ENCODE results near the gene GIMAP6. TPM values are rescaled to one million over a fixed set of nuclear protein-coding genes. Genes with fewer than 3 reads are reported as not detected.
"Not testable (repeated sequence)": the region's sequence is repeated elsewhere in the genome, so short reads cannot be mapped to it uniquely, and the experiment has no call there.

GIMAP6 gene
- 1.4 and 1.6 TPM in 2 replicates for total RNA-seq (2014; rRNA removed; shearing (Covaris generic))
- 0.33 and 0.45 TPM in 2 replicates for polyA plus RNA-seq (2015; cell fraction: cytosol; rRNA removed)
- polyA plus RNA-seq (2015; cell fraction: nucleus; rRNA removed), result 0.52 and 0.81 TPM in 2 replicates

DNA sequence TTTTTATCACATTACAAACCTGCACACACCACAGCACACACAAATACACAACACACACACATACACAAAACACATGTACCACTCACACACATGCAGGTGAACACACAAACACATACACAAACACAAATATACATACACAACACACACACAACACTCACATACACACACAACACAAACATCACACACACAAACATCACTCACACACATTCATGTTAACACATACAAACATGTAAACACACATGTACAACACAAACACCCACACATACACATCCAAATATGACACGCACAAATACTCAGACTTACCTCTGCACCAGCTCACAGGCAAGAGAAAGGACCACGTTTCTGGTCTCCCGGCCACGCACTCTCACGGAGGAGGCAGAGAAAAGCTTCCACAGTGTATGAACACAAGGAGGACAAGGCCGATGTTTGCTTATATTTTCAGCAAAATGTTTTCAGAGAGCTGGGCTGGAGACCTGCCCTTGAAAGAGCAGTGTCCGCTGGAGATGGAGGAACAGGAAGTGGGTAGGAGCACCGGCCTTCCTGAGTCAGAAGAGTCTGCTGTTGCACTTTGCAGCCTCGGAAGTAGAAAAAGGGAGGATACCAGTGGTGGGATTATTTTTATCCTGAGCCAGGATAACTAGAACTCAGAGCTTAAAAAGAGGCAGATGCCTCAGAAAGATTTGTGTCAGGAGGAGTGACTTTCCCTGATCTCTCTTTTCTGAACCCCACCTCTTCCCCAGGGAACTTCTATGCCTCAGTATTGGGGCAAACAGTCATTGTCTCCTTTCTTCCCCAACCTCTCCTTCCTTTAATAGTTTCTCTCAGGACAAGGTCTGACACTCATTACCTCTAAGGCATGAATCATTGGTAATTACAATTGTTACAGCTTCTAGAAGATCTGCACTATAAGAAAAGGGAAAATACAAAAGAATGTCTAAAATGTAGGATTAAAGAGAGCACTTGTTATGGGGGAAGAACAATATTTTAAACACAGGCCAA, at the start of gene GIMAP6:
Gene GIMAP6, minus strand, starts transcription at position 520 of the 999 bp plus-strand sequence. CDS start 2,243 bp downstream, outside the sequence.
- DNase-seq (ENCODE audit: low read depth), result peak; percentile 47

DNA sequence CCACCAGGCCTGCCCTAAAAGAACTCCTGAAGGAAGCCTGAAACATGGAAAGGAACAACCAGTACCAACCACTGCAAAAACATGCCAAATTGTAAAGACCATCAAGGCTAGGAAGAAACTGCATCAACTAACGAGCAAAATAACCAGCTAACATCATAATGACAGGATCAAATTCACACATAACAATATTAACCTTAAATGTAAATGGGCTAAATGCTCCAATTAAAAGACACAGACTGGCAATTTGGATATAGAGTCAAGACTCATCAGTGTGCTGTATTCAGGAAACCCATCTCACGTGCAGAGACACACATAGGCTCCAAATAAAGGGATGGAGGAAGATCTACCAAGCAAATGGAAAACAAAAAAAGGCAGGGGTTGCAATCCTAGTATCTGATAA, 48.2 kb upstream of the GIMAP6 start:
- DNase-seq (ENCODE audit: low read depth), result not testable (repeated sequence)

DNA sequence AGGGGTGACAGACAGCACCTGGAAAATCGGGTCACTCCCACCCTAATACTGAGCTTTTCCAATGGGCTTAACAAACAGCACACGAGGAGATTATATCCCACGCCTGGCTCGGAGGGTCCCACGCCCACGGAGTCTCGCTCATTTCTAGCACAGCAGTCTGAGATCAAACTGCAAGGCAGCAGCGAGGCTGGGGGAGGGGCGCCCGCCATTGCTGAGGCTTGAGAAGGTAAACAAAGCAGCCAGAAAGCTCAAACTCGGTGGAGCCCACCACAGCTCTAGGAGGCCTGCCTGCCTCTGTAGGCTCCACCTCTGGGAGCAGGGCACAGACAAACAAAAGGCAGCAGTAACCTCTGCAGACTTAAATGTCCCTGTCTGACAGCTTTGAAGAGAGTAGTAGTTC, 46.4 kb upstream of the GIMAP6 start:
- DNase-seq (ENCODE audit: low read depth), result not testable (repeated sequence)

DNA sequence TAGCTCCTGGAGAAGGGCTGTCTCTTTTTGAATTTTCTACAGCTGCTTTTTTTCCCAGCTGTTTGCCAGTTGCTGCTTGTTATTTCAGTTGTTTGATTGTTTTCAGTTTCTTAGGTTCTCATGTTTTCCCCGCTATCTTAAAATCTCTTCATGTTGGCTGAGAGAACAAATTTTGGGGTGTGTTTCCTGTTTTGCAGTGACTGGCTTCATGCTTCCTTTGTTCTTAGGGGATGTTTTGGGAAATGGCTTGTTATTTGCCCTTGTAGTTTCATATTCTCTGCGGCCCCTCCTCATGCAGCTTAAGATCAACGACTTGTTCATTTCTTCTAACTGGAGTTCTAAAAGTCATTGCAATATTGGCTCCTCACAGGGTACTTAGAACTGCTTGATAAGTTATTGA, 44.7 kb upstream of the GIMAP6 start:
- DNase-seq (ENCODE audit: low read depth), result not testable (repeated sequence)

DNA sequence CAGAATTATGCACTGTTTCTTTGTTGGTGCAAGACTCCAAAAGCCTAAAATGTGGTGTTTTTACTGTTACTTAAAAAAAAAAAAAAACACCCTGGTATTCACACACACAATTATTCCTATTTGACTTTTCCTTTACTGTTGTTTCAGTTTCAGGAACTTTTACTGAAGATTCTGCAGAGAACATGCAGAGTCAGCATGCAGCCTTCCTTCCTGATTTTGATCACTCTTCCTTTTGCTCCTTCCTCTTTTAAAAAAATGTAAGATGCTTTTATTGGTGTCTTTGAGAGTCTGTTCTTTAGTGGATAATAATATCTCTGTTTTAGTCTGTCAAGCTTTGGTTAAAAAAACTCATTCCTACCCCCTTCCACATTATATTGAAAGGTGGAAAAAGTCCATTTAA, 44.1 kb upstream of the GIMAP6 start:
- not testable (repeated sequence) for DNase-seq (ENCODE audit: low read depth)

DNA sequence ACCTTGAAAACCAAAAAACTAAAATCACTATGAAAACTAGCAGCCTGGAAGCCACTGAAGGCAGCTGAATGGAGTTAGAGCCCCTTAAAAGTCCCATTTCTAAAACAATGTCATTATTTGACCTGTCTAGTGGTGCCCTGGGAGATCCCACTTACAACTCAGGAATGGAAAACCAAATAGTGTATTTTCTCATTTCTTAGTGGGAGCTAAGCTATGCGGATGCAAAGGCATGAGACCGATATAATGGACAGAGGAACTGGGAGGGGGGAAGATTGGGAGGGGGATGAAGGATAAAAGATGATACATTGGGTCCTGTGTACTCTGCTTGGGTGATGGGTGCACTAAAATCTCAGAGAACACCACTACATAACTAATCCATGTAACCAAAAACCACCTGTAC, 43.5 kb upstream of the GIMAP6 start:
- no peak for DNase-seq (ENCODE audit: low read depth)

DNA sequence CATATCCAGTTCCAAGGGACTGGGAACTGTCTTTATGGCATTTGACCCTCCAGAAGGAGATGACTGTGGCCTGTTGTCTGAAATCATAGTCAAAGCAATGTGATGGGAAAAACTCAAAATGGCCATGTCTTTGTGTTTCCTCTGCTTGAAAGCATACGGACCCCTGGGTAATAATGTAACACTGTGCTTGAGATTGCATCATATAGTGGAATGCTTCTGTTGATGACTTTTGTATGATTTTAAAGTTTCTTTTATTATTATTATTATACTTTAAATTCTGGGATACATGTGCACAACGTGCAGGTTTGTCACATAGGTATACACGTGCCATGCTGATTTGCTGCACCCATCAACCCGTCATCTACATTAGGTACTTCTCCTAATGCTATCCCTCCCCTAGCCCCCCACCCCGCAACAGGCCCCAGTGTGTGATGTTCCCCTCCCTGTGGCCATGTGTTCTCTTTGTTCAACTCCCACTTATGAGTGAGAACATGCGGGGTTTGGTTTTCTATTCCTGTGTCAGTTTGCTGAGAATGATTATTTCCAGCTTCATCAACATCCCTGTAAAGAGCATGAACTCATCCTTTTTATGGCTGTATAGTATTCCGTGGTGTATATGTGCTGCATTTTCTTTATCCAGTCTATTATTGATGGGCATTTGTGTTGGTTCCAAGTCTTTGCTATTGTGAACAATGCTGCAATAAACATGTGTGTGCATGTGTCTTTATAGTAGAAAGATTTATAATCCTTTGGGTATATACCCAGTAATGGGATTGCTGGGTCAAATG, 39.8 kb upstream of the GIMAP6 start:
- DNase-seq (ENCODE audit: low read depth), result not testable (repeated sequence)

DNA sequence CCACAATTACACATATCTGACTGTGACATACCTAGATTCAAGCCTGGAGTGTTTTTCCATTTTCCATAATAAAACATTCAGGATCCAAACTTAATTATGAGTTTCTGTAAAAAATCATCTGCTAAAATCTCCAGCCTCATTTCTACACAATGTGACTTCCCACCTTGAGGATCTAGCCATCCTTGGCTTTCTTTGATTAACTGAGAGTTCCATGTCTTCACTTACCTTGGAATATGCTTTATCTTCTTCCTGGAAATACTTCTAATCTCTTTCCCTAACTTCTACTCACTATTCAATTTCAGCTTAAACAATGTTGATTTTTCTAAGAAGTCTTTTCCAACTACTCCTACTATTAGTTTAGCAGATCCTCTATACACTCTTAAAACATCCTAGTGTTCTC, 36.8 kb upstream of the GIMAP6 start:
- no peak for DNase-seq (ENCODE audit: low read depth)

DNA sequence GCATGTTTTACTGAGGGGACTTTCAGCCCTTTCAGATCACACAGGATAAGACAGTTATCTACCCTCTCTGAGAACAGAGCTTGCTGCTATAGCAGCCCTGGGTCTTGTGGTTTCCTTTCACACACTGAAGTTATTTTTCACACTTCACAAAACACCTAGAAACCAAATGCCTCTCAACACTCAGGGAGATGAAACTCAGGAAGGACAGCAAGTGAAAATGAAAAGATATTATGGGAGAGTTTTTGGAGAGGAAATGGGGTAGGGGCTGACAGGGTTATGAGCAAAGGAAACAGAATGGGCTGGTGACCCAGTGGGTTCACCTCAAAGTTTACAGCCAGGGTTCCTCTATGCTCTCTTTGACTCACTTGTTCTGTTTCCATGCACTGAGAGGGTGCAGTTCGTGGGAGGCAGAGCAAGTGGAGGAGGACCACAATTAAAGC, 36.3 kb upstream of the GIMAP6 start:
- no peak for DNase-seq (ENCODE audit: low read depth)

DNA sequence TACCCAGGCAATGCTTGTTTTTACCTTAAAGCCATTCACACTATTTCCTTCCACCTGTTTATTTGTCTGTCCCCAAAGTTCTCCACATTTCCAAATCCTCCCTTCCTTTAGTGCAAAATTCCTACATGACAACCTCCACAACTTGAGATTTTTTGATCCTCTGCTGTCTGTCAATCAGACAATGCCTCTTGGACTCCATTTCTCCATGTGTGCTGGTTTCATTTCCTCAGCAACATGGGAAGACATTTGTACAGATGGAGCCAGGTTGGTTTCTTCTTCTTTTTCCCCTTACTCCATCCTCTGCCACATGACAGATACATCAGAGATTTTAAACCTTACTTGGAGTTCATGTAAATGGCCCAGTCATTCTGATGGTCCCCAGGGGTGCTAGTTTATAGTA, 34.2 kb upstream of the GIMAP6 start:
- DNase-seq (ENCODE audit: low read depth), result no peak

DNA sequence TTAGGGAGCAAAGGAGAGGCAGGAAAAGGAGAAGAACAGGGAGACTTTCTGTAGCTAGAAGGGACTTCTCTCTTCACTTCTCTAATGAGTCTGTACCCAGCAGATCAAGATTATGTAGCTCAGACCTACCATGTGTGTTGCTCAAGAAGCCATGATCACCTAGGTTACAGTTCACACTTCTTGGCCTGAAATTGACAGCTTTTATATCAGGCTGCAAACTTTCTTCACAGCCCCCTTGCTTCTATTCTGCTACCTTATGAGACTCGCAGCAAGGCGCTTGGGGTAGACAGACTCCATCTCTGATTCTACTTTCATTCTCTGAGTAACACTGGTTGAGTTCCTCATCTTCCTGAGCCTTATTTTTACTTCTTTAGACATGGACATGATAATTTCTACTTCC, 33.7 kb upstream of the GIMAP6 start:
- DNase-seq (ENCODE audit: low read depth), result no peak

DNA sequence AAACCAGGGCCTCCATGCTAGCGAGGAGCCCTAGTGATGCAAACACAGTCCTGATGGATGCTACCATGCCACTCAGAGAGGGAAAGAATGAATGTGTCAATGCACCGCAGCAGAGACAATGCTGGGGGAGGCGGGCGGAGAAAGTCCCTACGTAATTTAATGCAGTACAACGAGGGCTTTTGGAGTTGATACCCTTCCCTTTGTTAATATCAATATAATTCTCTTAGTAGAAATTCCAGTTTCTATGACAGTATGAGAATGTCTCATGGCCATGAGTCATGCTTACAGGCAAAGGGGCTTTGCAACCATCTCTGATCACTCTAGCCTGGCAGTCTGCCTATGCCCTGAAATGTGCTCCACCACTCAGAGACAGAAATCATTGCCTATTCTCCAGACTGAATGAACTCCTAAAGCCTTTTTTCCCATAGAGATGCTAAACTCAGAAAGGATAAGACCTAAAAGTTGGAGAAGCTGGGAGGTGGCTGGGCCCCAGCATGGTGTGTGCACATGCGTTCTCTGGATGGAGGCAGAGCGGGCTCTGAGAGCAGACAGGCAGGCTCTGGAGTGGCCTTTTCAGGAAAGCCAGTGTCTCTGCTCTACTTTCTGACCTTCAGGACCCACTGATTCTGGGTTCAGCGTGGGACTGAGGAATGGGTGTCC, 33.0 kb upstream of the GIMAP6 start:
- peak; percentile 9 for DNase-seq (ENCODE audit: low read depth)

DNA sequence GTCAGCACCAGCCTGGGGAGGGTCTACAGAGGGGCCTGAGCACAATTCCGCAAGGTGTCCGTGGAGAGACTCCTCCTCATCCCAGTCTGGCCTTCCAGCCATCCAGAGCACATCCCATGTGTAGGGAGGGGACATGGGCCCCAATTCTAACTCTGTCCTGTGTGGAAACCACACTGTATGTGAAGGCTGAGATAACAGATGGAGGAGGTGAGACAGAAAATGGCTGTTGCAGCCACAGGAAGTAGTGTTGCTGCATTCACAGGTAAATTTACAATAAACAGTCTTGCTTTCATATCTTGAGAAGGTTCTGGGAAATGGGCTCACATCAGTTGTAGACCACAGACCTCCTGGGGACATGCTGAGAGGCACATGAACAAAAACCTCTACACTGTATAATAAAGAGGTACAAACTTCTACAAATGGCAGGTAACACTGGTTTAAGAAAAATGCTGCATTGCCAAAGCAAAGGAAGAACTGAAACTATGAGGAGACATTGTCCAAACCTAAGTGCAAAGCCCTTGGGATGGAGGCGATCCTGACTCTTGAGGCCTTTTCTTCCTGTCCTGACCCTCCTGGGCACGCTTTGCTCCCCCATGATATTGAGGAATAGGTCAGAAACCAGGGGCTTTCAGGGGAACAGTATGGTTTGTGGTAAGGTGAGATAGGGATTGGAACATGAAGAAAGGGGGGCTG, 31.8 kb upstream of the GIMAP6 start:
- DNase-seq (ENCODE audit: low read depth), result no peak

DNA sequence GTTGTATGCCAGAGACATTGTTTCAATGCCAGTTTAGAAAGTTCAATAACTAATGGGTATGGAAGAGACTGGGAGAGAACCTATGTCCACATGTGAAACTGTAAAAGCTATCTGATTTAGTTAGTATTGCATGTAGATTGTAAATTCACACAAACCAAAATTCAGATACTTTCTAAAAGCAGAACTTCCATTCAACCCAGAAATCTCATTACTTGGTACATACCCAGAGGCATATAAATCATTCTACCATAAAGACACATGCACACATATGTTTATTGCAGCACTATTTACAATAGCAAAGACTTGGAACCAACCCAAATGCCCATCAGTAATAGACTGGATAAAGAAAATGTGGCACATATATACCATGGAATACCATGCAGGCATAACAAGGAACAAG, 30.6 kb upstream of the GIMAP6 start:
- DNase-seq (ENCODE audit: low read depth), result not testable (repeated sequence)

DNA sequence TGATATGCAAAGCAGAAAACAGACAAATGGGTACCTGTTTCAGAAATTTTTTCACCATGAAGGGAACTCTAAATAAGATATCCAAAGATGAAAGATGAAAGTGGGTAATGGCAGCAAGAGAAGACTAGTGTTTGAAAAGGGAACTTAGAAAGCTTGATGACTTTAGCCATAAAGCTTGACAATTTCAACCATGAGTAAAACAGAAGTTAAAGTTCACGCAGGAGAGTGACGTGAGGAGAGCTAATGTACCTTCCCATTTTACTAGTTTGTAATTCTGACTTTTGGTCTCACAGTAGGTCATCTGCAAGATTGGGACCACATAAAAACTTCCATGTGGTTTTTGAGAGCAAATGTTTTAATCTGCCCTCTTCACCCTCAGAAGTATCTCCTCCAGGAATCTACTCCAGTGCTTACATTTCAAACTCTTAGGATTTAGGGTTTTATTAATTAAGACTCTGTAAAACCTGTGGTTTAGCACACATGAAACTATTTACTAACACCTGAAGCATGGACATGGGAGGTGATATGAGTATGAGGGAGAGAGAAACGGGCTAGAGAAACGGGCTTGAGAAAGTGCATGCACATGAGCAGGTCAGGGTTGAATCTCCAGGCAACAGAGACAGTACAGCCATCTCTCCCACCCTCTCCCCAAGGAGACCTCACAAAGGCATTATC, 28.9 kb upstream of the GIMAP6 start:
- DNase-seq (ENCODE audit: low read depth), result no peak

DNA sequence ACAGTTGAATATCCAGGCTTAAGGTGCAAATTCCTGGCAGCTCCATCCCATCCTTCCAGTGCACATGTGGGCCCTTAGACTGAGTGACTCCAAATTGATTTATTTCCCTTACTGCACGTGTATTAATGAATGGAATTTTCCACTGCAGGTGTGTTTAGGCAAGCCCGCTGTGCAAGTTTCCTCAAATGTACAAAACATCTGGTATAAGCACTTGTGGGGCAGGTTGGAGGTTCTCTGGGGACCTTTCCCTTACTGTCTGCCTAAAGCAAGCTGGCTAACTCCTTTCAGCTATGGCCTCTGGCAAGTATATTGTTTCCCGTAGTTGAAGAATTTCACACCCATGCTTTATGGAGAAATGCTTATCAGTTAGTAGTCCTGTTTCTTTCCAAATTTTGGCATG, 25.3 kb upstream of the GIMAP6 start:
- DNase-seq (ENCODE audit: low read depth), result no peak

DNA sequence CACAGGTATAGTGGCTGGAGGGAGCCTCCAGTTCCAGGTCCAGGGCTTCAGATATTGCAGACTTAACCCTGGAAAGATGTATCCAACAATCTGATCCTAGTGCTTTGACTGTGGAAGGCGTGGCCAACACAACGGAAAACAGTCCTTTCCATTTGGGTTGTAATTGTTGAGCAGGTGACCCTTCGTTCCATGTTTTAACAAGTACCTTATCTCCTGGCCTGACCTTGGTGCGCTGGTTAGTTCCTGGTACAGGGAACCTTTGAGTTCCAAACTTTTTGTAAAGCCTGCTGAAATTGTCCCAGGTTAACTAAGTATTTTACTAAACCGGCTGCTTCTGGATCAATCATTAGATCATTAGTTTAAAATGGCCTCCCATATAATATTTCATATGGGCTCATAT, 23.9 kb upstream of the GIMAP6 start:
- no peak for DNase-seq (ENCODE audit: low read depth)

DNA sequence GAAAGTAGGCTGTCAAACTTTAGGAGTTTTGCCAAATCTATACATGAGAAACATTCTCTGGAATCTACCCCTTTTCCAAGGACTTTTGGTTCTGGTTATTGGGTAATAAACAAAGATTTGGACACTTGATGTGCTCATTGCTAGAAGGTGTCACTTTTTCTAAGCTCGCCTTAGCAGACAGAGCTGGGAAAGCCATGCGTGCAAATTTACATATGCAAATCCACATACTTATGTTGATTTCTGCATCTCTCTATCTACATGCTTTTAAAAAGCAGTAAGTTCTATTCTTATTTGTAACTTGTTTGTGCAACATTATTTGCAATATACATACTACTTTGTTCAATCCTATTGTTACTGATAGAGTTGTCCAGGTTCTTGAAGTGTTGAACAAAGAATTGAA, 22.5 kb upstream of the GIMAP6 start:
- no peak for DNase-seq (ENCODE audit: low read depth)

DNA sequence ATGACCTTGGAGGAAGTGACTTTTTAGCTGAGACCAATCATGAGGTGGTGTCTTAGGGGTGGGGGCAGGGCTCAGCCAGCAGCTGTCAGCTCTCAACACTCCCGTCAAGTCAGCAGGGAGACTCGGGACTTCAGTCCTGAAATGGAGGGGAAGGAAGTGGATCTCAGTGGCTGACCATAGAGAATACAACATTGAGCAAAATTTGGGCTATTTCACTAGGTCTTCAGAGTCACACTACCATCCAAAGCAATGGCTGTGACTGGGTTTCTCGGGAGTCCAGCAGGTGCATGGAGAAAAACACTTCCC, 16.8 kb upstream of the GIMAP6 start:
- DNase-seq (ENCODE audit: low read depth), result no peak

DNA sequence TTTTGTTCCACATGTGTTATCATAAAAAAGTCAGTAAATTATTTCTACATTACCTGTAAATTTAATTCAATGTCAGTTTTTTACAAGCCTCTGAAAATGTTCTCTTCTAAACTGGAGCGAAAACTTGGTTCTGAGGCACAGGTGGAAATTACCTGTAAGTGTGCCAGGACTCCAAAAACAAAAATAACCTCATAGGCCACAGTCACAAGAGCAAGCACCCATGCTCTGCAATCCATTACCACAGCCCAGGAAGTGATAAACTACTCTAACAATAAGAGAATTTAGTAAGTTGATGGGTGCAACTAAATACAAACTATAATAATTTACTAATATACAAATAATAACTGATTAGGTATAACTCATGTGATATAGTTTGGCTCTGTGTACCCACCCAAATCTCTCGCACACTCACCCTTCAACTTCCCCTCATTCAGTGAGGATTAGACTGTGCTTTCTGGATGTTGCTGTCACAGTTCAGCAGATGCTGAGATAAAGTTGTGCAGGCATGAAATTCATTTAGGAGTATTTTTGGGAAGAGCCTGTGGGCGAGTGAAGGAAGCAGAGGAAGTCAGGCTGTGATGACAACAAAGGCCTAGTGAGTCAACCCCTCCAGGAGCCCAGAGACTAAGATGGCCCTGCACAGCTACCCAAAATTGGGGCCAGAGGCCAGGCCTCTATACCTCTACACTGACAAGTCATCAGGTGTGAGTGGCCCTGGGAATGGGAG, 16.3 kb upstream of the GIMAP6 start:
- DNase-seq (ENCODE audit: low read depth), result no peak
